H1 (cell line): ENCODE data around the gene AIFM3. TPM values are rescaled to one million over a fixed set of nuclear protein-coding genes. Genes with fewer than 3 reads are reported as not detected.

Experiments used
- CTCF ChIA-PET: fragments of 300-600 bp; sonication (Branson Sonifier 250); formaldehyde crosslinking; loops from one replicate; lab custom pipeline; 2021; ENCODE audit not compliant: partially characterized antibody; lab: Charles Lee
- POLR2A ChIA-PET: fragments of 300-600 bp; sonication (Branson Sonifier 250); formaldehyde crosslinking; loops from one replicate; lab custom pipeline; 2021; ENCODE audit warnings: inconsistent platforms; ENCODE audit not compliant: partially characterized antibody; lab: Charles Lee
- DNase-seq, 2 experiments: peaks; one replicate each; pipeline versions ENCODE4 v3.0.0 to v3.0.0-alpha.2; 2010 to 2022; ENCODE audit warnings: low spot score in 2 of 2, low read depth in 1 of 2, mixed read lengths in 1 of 2
- FAIRE-seq: peaks from 2 replicates; lab custom pipeline; 2011; peaks lifted over from hg19 to GRCh38; lab: Jason Lieb, UNC
- H2AFZ ChIP-seq: 2 replicates; pipeline ENCODE4 v1.8.1; 2012; ENCODE audit warnings: low read length, inconsistent platforms
- H2AK5ac ChIP-seq: 2 replicates; pipeline ENCODE4 v1.6.1; 2013; ENCODE audit warnings: low read depth, low read length
- H2BK120ac ChIP-seq: replicated peaks from 2 replicates; pipeline ENCODE3; 2013; ENCODE audit warnings: low read depth, low read length, inconsistent platforms
- H2BK12ac ChIP-seq: 2 replicates; pipeline ENCODE4 v1.6.1; 2013; ENCODE audit warnings: low read depth, low read length
- H2BK15ac ChIP-seq: 2 replicates; pipeline ENCODE4 v1.6.1; 2013; ENCODE audit warnings: low read length
- H2BK20ac ChIP-seq: 2 replicates; pipeline ENCODE4 v1.6.1; 2013; ENCODE audit warnings: low read length
- H2BK5ac ChIP-seq: 2 replicates; pipeline ENCODE4 v1.6.1; 2013; ENCODE audit warnings: low read depth, low read length
- H3K14ac ChIP-seq: 2 replicates; pipeline ENCODE4 v1.6.1; 2013; ENCODE audit warnings: inconsistent platforms; ENCODE audit not compliant: insufficient read length
- H3K18ac ChIP-seq: 2 replicates; pipeline ENCODE4 v1.6.1; 2013; ENCODE audit warnings: low read length; ENCODE audit errors: extremely low read depth
- H3K23ac ChIP-seq: 2 replicates; pipeline ENCODE4 v1.6.1; 2013; ENCODE audit warnings: inconsistent platforms; ENCODE audit not compliant: insufficient read length
- H3K23me2 ChIP-seq: 2 replicates; pipeline ENCODE4 v1.6.1; 2013; ENCODE audit warnings: low read depth, low read length
- H3K27ac ChIP-seq: 2 replicates; pipeline ENCODE4 v1.6.1; 2011; ENCODE audit warnings: low read depth, low read length, inconsistent platforms
- H3K27me3 ChIP-seq, 4 experiments: replicated peaks in 1 of 4; 1 replicate in 1 of 4; 2 replicates in 3 of 4; pipeline versions ENCODE4 v1.6.1 to v1.8.1; 2011 to 2013; ENCODE audit warnings: low read length in 3 of 4, mild to moderate bottlenecking in 3 of 4, inconsistent platforms in 2 of 4, mixed read lengths in 2 of 4, moderate library complexity in 1 of 4; ENCODE audit not compliant: control insufficient read depth in 3 of 4, insufficient read depth in 3 of 4; ENCODE audit errors: extremely low read depth in 1 of 4
- H3K36me3 ChIP-seq, 4 experiments: 2 replicates each; pipeline versions ENCODE4 v1.6.1 to v1.8.1; 2011 to 2013; ENCODE audit warnings: mild to moderate bottlenecking in 4 of 4, low read length in 3 of 4, moderate library complexity in 2 of 4, control low read depth in 1 of 4, inconsistent platforms in 1 of 4; ENCODE audit not compliant: insufficient read depth in 4 of 4, control insufficient read depth in 2 of 4
- H3K4ac ChIP-seq: replicated peaks from 2 replicates; pipeline ENCODE3; 2013; ENCODE audit warnings: low read length, low read depth, mixed read lengths, inconsistent platforms; ENCODE audit not compliant: insufficient read length
- H3K4me1 ChIP-seq, 4 experiments: replicated peaks in 1 of 4; 1 replicate in 1 of 4; 2 replicates in 3 of 4; pipeline versions ENCODE4 v1.6.1 to v1.8.1; 2011 to 2013; ENCODE audit warnings: low read length in 3 of 4, inconsistent platforms in 2 of 4, mixed read lengths in 1 of 4; ENCODE audit not compliant: insufficient read depth in 4 of 4, control insufficient read depth in 3 of 4
- H3K4me2 ChIP-seq, 2 experiments: 2 replicates each; pipeline versions ENCODE4 v1.6.1 to v1.8.1; 2011 to 2013; ENCODE audit warnings: low read depth in 2 of 2, low read length in 2 of 2, control low read depth in 1 of 2, inconsistent platforms in 1 of 2, mild to moderate bottlenecking in 1 of 2; ENCODE audit not compliant: insufficient read depth in 1 of 2
- H3K4me3 ChIP-seq, 4 experiments: fragments of 200-600, 300-600 bp in 1 of 4; sonication (generic), shearing (Covaris generic), sonication (Bioruptor Twin) in 1 of 4; 2 replicates each; pipeline versions ENCODE4 v1.5.1 to v1.8.1; 2011 to 2016; ENCODE audit warnings: low read length in 4 of 4, low read depth in 3 of 4, control low read depth in 2 of 4, inconsistent platforms in 2 of 4, mild to moderate bottlenecking in 2 of 4, mixed read lengths in 1 of 4, moderate library complexity in 1 of 4; ENCODE audit not compliant: insufficient read depth in 2 of 4; ENCODE audit errors: extremely low read depth in 1 of 4
- H3K56ac ChIP-seq: replicated peaks from 2 replicates; pipeline ENCODE3; 2013; ENCODE audit warnings: low read depth, mild to moderate bottlenecking, mixed read lengths, low read length, inconsistent platforms; ENCODE audit not compliant: insufficient read length
- H3K79me1 ChIP-seq: 2 replicates; pipeline ENCODE4 v1.6.1; 2013; ENCODE audit warnings: low read depth, low read length, control low read depth
- H3K79me2 ChIP-seq, 2 experiments: 2 replicates each; pipeline versions ENCODE4 v1.6.1 to v1.8.1; 2012 to 2013; ENCODE audit warnings: low read length in 2 of 2, mild to moderate bottlenecking in 2 of 2, inconsistent platforms in 1 of 2; ENCODE audit not compliant: insufficient read depth in 2 of 2, control insufficient read depth in 1 of 2
- H3K9ac ChIP-seq, 4 experiments: replicated peaks in 1 of 4; 1 replicate in 1 of 4; 2 replicates in 3 of 4; pipeline versions ENCODE4 v1.6.1 to v1.8.1; 2011 to 2013; ENCODE audit warnings: low read depth in 3 of 4, low read length in 3 of 4, control low read depth in 2 of 4, mild to moderate bottlenecking in 2 of 4, moderate library complexity in 2 of 4, inconsistent platforms in 1 of 4; ENCODE audit errors: extremely low read depth in 1 of 4
- H3K9me3 ChIP-seq, 2 experiments: 2 replicates each; pipeline versions ENCODE4 v1.6.1 to v1.8.1; 2012 to 2013; ENCODE audit warnings: mild to moderate bottlenecking in 2 of 2, moderate library complexity in 2 of 2, control low read depth in 1 of 2, inconsistent platforms in 1 of 2, low read depth in 1 of 2, low read length in 1 of 2, mixed read lengths in 1 of 2; ENCODE audit not compliant: insufficient read depth in 2 of 2
- H4K20me1 ChIP-seq, 2 experiments: replicated peaks in 1 of 2; 2 replicates each; pipeline versions ENCODE3 to v1.8.1; 2011 to 2013; ENCODE audit warnings: inconsistent platforms in 2 of 2, low read length in 2 of 2, mild to moderate bottlenecking in 1 of 2; ENCODE audit not compliant: insufficient read depth in 2 of 2, control insufficient read depth in 1 of 2
- H4K5ac ChIP-seq: 2 replicates; pipeline ENCODE4 v1.6.1; 2013; ENCODE audit warnings: low read length, low read depth, mixed read lengths, inconsistent platforms; ENCODE audit not compliant: insufficient read length
- H4K8ac ChIP-seq: 2 replicates; pipeline ENCODE4 v1.8.0; 2013; ENCODE audit warnings: mild to moderate bottlenecking, moderate library complexity, low read length, inconsistent platforms; ENCODE audit not compliant: insufficient read depth; ENCODE audit errors: extremely low read depth
- H4K91ac ChIP-seq: replicated peaks from 2 replicates; pipeline ENCODE3; 2013; ENCODE audit warnings: low read length, mixed read lengths, inconsistent platforms; ENCODE audit not compliant: insufficient read length
- TAF7 ChIP-seq: optimal IDR thresholded peaks from 2 replicates; pipeline ENCODE3; 2011; ENCODE audit warnings: low read depth, mild to moderate bottlenecking, inconsistent platforms, low read length, moderate library complexity, borderline replicate concordance
- WGBS, 2 experiments: shearing (Covaris generic) in 1 of 2; methylation state at CpG; one replicate each; pipeline versions ENCODE4 v1.1.6 to v1.1.7; 2013 to 2015; ENCODE audit warnings: low lambda C conversion rate in 2 of 2, mixed read lengths in 2 of 2, inconsistent platforms in 1 of 2, low coverage in 1 of 2, missing lambda C conversion rate in 1 of 2; ENCODE audit not compliant: insufficient replicate concordance in 2 of 2, insufficient coverage in 1 of 2, insufficient read length in 1 of 2; ENCODE audit errors: extremely low coverage in 1 of 2, missing lambda C conversion rate in 1 of 2; 5-methylcytosine and 5-hydroxymethylcytosine counted together
- polyA plus RNA-seq, 7 experiments: library from polyadenylated mRNA; depleted of rRNA in 3 of 7; stranded (reverse) in 5 of 7; unstranded in 2 of 7; fragments of >200 nt in 5 of 7; fragments of 200-250 nt in 2 of 7; gene quantifications; 1 replicate in 5 of 7; 2 replicates in 1 of 7; 4 replicates in 1 of 7; pipeline versions ENCODE4 v1.2.1 to v1.2.3, GENCODE V29; 2011 to 2013; ENCODE audit warnings: missing spikeins in 2 of 7, mixed read lengths in 2 of 7
- total RNA-seq: library from RNA; stranded (reverse); fragmentation: NEBNext Ultra II Directional; extraction: Animal tissue kit (Norgen Biotek cat#: 25700); gene quantifications from 2 replicates; pipeline ENCODE4 v1.2.1, GENCODE V29; 2021

AIFM3 gene
- total and polyA plus RNA-seq, 2 of the 8 experiments (the other 6 are each of a cell fraction or from before 2014, with no cell fraction given), result 0.86 to 1.4 TPM

- H3K4me2 ChIP-seq, result peak overlapping the region; percentile 50 to 92
- FAIRE-seq, result no peak
- CTCF ChIA-PET, result interaction anchor here (0.9 to 1.9 kb wide), 6 partner anchors 11 to 97 kb away, joined by 3 to 10 read pairs (median 5); partner anchors contain the start of genes AIFM3 and P2RX6
These were observed 16.2 kb downstream of the AIFM3 start for GRCh38 chr22:20983081-20983771.

More at GRCh38 chr22:20983081-20983771, 16.2 kb downstream of the AIFM3 start:
- H3K4me1 ChIP-seq, result peaks cover 5 to 25% (median 8%) of the 10 kb centered on the region in 4 experiments; a peak in 6 of 7 replicates
- no peak for DNase-seq
- H4K5ac ChIP-seq, result no peak overlapping the region
- no peaks in the 10 kb centered on the region; a peak in 1 of 8 replicates for H3K36me3 ChIP-seq
- H3K27ac ChIP-seq, result no peak overlapping the region
- H3K23me2 ChIP-seq, result peaks cover 8% of the 10 kb centered on the region
- no peak overlapping the region for H2BK5ac ChIP-seq
- no peak for TF ChIP-seq TAF7
- no peaks in the 10 kb centered on the region for H3K79me2 ChIP-seq
- H4K8ac ChIP-seq, result peak overlapping the region; percentile 79; the same call in 1 of the 2 replicates
- 93% methylated on average over 5 of the region's 5 CpGs; no CpG with 5 or more reads in 1 of the 2 experiments for WGBS, 2 experiments
- peak overlapping the region; percentile 14; the same call in 1 of the 2 replicates for H2BK15ac ChIP-seq
- 0 out of 2 replicates have a peak overlapping the region, but pooled peaks have one; percentile 10 for H2AK5ac ChIP-seq
- no peak overlapping the region for H2BK12ac ChIP-seq
- H3K56ac ChIP-seq, result no peak overlapping the region
- H3K18ac ChIP-seq, result no peak overlapping the region
- no peak overlapping the region for H2BK120ac ChIP-seq
- peaks cover 0 to 3% of the 10 kb centered on the region in 2 experiments for H4K20me1 ChIP-seq
- no peak overlapping the region for H2BK20ac ChIP-seq
- no peak overlapping the region for H3K14ac ChIP-seq
- H4K91ac ChIP-seq, result no peak overlapping the region
- no peak overlapping the region for H3K4ac ChIP-seq
- H3K9me3 ChIP-seq, result peaks cover 7 to 9% of the 10 kb centered on the region in 2 experiments
- H3K9ac ChIP-seq, result peak overlapping the region in 1 of 4 experiments; percentile 75; a peak in 1 of 7 replicates
- no peak overlapping the region for H3K23ac ChIP-seq
- H2AFZ ChIP-seq, result no peak overlapping the region
- POLR2A ChIA-PET, result interaction anchor here (0.7 to 4.6 kb wide), 4 partner anchors 8 to 1596 kb away, joined by 4 to 45 read pairs (median 6); no protein-coding TSS in a partner anchor
- peak overlapping the region; percentile 68 to 86 (median 74); a peak in 7 of 8 replicates for H3K4me3 ChIP-seq
- peaks cover 0 to 10% (median 7%) of the 10 kb centered on the region in 4 experiments; a peak in 5 of 7 replicates for H3K27me3 ChIP-seq
- H3K79me1 ChIP-seq, result no peaks in the 10 kb centered on the region
